Measurements from ENCODE around the gene DSTN.

DNA sequence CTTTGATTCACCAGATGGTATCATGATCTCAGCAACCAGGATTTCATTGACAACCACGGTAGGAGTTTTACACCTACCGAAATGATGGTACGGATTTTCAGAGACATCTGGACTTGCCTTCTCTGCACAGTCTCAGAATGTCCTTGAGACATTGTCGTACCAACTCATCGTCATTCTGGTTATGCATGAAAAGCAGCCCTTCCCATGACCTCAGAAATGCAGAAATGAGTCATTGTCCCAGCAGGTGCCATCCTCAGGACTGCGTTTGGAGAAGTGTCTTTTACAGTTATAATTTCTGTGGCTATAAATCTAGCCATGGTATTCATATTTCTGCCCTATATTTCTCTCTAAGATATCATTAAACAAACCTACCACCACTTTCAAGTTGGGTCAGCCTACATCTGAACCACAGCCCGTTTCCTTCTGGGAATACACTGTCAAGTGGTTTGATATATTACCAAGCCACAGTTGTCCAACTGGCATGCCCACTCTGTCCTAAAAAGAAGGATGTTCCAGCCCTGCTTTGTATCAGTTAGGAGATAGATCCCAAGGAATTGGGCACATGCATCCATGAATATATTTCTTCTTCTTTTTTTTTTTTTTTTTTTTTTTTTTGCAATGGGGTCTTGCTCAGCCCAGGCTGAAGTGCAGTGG is 31.2 kb upstream of the DSTN start:
- TF ChIP-seq, protein P1, sequence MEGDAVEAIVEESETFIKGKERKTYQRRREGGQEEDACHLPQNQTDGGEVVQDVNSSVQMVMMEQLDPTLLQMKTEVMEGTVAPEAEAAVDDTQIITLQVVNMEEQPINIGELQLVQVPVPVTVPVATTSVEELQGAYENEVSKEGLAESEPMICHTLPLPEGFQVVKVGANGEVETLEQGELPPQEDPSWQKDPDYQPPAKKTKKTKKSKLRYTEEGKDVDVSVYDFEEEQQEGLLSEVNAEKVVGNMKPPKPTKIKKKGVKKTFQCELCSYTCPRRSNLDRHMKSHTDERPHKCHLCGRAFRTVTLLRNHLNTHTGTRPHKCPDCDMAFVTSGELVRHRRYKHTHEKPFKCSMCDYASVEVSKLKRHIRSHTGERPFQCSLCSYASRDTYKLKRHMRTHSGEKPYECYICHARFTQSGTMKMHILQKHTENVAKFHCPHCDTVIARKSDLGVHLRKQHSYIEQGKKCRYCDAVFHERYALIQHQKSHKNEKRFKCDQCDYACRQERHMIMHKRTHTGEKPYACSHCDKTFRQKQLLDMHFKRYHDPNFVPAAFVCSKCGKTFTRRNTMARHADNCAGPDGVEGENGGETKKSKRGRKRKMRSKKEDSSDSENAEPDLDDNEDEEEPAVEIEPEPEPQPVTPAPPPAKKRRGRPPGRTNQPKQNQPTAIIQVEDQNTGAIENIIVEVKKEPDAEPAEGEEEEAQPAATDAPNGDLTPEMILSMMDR (IDR thresholded peaks at IDR 0.05): no peak
- no peak for TF ChIP-seq POLR2A (IDR thresholded peaks at IDR 0.05)
